ENCODE results near the gene DNAH3. TPM values are rescaled to one million over a fixed set of nuclear protein-coding genes. Genes with fewer than 3 reads are reported as not detected.

The DNAH3 gene
- polyA plus RNA-seq, 2 of the 4 experiments (the other 2 are of a cell fraction), result 0.37 to 0.81 TPM

DNA sequence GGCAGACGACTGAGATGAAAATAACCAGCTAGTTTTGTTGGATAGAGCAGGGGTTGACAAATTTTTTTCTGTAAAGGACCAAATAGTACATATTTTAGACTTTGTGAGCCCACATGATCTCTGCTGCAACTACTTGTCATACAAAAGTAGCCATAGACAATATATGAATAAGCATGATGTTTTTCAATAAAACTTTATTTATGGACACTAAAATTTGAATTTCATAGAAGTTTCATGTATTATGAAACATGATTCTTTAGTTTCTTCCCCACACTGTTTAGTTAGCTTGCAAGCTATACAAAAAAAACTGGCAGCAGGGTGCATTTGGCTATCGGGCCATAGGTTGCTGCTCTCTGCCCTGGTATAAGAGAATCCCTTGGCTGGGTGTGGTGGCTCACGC is 193.5 kb downstream of the DNAH3 start:
- no peak for ATAC-seq
- H3K9me3 ChIP-seq, result no peaks in the 10 kb centered on the region
- ChIA-PET CTCF (interaction anchor here (0.9 to 1.0 kb wide), 2 partner anchors 35 to 107 kb away, joined by 3 to 4 read pairs; no protein-coding TSS in a partner anchor), POLR2A (no interaction called here)
- H3K4me3 ChIP-seq, result no peak overlapping the region
- no peaks in the 10 kb centered on the region for H3K4me1 ChIP-seq
- DNase-seq (ENCODE audit: low read depth in 1 of 2, low spot score in 1 of 2), result no peak
- 61% methylated on average over 3 of the region's 3 CpGs for WGBS (ENCODE audit: missing lambda C conversion rate)
- TF ChIP-seq, protein P1, sequence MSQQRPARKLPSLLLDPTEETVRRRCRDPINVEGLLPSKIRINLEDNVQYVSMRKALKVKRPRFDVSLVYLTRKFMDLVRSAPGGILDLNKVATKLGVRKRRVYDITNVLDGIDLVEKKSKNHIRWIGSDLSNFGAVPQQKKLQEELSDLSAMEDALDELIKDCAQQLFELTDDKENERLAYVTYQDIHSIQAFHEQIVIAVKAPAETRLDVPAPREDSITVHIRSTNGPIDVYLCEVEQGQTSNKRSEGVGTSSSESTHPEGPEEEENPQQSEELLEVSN (IDR thresholded peaks at IDR 0.05; ENCODE audit: borderline replicate concordance, low read depth), result no peak
- no peak for TF ChIP-seq HEYL (CRISPR knock-in tag; IDR thresholded peaks at IDR 0.05)
- TF ChIP-seq HOXA7 (CRISPR knock-in tag; IDR thresholded peaks at IDR 0.05), result no peak
- TF ChIP-seq ZFP36 (IDR thresholded peaks at IDR 0.05; ENCODE audit: borderline replicate concordance, partially characterized antibody), result no peak
- TF ChIP-seq MAZ (IDR thresholded peaks at IDR 0.05; ENCODE audit: borderline replicate concordance, low read depth, low read length), result no peak
- TF ChIP-seq, protein P2, sequence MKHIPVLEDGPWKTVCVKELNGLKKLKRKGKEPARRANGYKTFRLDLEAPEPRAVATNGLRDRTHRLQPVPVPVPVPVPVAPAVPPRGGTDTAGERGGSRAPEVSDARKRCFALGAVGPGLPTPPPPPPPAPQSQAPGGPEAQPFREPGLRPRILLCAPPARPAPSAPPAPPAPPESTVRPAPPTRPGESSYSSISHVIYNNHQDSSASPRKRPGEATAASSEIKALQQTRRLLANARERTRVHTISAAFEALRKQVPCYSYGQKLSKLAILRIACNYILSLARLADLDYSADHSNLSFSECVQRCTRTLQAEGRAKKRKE (CRISPR knock-in tag; IDR thresholded peaks at IDR 0.05; ENCODE audit: low read depth), result no peak
- TF ChIP-seq HOXB13 (CRISPR knock-in tag; IDR thresholded peaks at IDR 0.05; ENCODE audit: low read depth), result no peak
- no peak for TF ChIP-seq CHD2 (IDR thresholded peaks at IDR 0.05; ENCODE audit: low read length, partially characterized antibody)
- no peak for TF ChIP-seq EHMT2 (IDR thresholded peaks at IDR 0.05; ENCODE audit: low read depth)
- no peak for TF ChIP-seq CBX2 (IDR thresholded peaks at IDR 0.05; ENCODE audit: borderline replicate concordance, low read depth)
- no peak for TF ChIP-seq JUNB (IDR thresholded peaks at IDR 0.05)
- no peak for TF ChIP-seq TP53 (CRISPR knock-in tag; IDR thresholded peaks at IDR 0.05)
- no peak for TF ChIP-seq ZC3H11A (IDR thresholded peaks at IDR 0.05)
- TF ChIP-seq, protein P3, sequence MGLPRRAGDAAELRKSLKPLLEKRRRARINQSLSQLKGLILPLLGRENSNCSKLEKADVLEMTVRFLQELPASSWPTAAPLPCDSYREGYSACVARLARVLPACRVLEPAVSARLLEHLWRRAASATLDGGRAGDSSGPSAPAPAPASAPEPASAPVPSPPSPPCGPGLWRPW (IDR thresholded peaks at IDR 0.05), result no peak
- TF ChIP-seq MYC (IDR thresholded peaks at IDR 0.05; ENCODE audit: borderline replicate concordance, low read length), result no peak
- no peak for TF ChIP-seq FOSL2 (IDR thresholded peaks at IDR 0.05)
- no peak for TF ChIP-seq FOSL2 (CRISPR knock-in tag; IDR thresholded peaks at IDR 0.05)
- TF ChIP-seq, protein P4, sequence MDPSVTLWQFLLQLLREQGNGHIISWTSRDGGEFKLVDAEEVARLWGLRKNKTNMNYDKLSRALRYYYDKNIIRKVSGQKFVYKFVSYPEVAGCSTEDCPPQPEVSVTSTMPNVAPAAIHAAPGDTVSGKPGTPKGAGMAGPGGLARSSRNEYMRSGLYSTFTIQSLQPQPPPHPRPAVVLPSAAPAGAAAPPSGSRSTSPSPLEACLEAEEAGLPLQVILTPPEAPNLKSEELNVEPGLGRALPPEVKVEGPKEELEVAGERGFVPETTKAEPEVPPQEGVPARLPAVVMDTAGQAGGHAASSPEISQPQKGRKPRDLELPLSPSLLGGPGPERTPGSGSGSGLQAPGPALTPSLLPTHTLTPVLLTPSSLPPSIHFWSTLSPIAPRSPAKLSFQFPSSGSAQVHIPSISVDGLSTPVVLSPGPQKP (IDR thresholded peaks at IDR 0.05; ENCODE audit: low read depth, low read length), result no peak
- no peak for TF ChIP-seq ZNF302 (CRISPR knock-in tag; IDR thresholded peaks at IDR 0.05)
- no peak overlapping the region for H3K27ac ChIP-seq
- FAIRE-seq, result no peak
- no peak overlapping the region for H3K4me2 ChIP-seq

DNA sequence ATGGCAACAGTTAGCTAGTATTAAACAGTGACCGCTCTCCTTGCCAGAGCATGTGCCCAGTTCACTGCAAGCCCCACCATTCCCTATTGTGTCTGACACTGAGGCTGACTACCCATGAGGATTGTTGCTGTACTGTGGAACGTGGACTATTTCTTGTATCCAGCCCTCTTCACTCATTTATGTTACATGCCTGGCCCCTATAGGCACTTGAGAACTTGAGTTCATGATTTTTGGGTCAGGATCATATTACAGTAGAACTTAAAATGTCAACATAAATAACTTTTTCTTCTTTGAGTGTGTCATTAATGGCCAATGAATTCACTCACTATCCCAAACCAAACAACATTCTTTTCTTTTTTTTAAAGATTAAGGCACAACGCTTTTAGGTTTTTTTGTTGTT is 194.3 kb downstream of the DNAH3 start:
- ATAC-seq (0 out of 6 replicates have a peak, but pooled peaks of 1 of the 2 experiments have one; percentile 19), DNase-seq (ENCODE audit: low read depth in 1 of 2, low spot score in 1 of 2) (no peak), FAIRE-seq (no peak)
- no peak overlapping the region for H3K4me2 ChIP-seq
- WGBS (ENCODE audit: missing lambda C conversion rate), result 66% methylated on average over 3 of the region's 3 CpGs
- H3K27ac ChIP-seq, result no peak overlapping the region
- no peak overlapping the region for H3K4me3 ChIP-seq
- ChIA-PET CTCF (interaction anchor here (0.6 to 0.9 kb wide), 2 partner anchors 13 to 106 kb away, joined by 3 read pairs; no protein-coding TSS in a partner anchor), POLR2A (no interaction called here)
- no peaks in the 10 kb centered on the region for H3K9me3 ChIP-seq
- no peak for TF ChIP-seq ESRRA (IDR thresholded peaks at IDR 0.05; ENCODE audit: borderline replicate concordance, low read length)
- TF ChIP-seq, protein P5, sequence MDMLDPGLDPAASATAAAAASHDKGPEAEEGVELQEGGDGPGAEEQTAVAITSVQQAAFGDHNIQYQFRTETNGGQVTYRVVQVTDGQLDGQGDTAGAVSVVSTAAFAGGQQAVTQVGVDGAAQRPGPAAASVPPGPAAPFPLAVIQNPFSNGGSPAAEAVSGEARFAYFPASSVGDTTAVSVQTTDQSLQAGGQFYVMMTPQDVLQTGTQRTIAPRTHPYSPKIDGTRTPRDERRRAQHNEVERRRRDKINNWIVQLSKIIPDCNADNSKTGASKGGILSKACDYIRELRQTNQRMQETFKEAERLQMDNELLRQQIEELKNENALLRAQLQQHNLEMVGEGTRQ (IDR thresholded peaks at IDR 0.05), result no peak
- H3K4me1 ChIP-seq, result no peaks in the 10 kb centered on the region
